GM21447 (cell line): ENCODE data around the gene NANOG.
"Not testable (repeated sequence)": the region's sequence is repeated elsewhere in the genome, so short reads cannot be mapped to it uniquely, and the experiment has no call there.

ENCODE experiments used
- ATAC-seq: cut with Tn5 transposase; IDR thresholded peaks from one replicate; pipeline ENCODE4 v1.9.1; 2021; ENCODE audit not compliant: unreplicated experiment

NANOG gene

DNA sequence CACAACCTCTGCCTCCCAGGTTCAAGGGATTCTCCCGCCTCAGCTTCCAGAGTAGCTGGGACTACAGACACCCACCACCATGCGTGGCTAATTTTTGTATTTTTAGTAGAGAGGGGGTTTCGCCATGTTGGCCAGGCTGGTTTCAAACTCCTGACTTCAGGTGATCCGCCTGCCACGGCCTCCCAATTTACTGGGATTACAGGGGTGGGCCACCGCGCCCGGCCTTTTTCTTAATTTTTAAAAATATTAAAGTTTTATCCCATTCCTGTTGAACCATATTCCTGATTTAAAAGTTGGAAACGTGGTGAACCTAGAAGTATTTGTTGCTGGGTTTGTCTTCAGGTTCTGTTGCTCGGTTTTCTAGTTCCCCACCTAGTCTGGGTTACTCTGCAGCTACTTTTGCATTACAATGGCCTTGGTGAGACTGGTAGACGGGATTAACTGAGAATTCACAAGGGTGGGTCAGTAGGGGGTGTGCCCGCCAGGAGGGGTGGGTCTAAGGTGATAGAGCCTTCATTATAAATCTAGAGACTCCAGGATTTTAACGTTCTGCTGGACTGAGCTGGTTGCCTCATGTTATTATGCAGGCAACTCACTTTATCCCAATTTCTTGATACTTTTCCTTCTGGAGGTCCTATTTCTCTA is at the start of gene NANOG:
NANOG (plus strand) TSS at position 519 of the 645 bp plus-strand sequence. CDS start 213 bp downstream, outside the sequence.
- ATAC-seq: not testable (repeated sequence)

- no peak for ATAC-seq
Observed at GRCh38 chr12:7747246-7747645, 42.0 kb upstream of the NANOG start, which contains the start of gene CLEC4C. Gene CLEC4C (minus strand): TSS chr12:7747375. CDS start chr12:7747348, 27 bp downstream.

DNA sequence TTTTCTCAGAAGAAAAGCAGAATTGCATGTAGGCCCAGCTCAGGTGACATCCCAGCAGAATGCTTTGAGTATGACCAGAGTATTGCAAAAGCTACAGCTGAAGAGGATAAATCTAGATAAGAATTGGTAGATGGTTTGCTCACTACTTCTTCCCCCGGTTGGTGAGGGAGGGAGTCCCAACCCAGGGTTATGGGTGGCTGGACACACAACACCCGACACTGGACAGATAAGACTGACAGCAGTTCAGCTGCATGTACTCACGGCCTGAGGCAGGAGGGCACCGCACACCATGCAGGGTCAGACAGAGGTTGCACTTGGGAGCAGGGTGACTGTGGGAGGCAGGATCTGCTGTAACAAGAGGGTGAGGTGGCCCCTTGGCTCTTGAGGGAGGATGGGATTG is 40.4 kb upstream of the NANOG start:
- no peak for ATAC-seq

- no peak for ATAC-seq
Observed at GRCh38 chr12:7749442-7749841, 39.8 kb upstream of the NANOG start.

- ATAC-seq: no peak
Observed at GRCh38 chr12:7750350-7750749, 38.9 kb upstream of the NANOG start.

GRCh38 chr12:7751394-7751793 is 37.8 kb upstream of the NANOG start:
- no peak for ATAC-seq

GRCh38 chr12:7751941-7752922 is 37.0 kb upstream of the NANOG start:
- ATAC-seq: not testable (repeated sequence)

DNA sequence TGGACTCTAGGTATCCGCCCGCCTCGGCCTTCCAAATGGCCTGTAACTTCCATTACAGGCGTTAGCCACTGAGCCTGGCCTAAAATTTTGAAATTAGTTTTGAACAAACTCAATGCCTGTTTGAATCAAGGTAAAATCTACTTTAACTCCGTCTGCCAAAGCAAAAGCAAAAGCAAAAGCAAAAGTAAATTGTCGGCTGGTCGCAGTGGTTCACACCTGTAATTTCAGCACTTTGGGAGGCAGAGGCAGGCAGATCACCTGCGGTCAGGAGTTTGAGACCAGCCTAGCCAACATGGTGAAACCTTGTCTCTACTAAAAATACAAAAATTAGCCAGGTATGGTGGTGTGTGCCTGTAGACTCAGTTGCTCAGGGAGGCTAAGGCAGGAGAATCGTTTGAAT is 33.5 kb upstream of the NANOG start:
- not testable (repeated sequence) for ATAC-seq

DNA sequence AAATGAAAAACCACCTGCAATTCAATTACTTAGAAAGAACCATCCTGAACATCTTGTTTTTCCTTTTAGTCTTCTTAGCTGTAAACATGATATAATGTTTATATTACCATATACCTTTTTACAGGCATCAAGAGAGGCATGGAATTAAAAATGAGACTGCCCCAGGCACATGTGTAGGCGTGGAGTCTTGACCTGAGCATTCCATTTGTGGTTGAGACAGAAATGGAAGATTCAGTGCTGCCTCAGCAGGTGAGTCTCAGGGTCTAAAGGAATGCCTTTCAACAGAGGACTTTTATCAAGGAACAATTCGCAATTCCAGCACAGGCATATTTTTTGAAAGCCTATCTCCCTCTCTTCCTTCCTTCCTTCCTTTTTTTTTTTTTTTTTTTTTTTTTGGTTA is 32.2 kb upstream of the NANOG start:
- no peak for ATAC-seq

DNA sequence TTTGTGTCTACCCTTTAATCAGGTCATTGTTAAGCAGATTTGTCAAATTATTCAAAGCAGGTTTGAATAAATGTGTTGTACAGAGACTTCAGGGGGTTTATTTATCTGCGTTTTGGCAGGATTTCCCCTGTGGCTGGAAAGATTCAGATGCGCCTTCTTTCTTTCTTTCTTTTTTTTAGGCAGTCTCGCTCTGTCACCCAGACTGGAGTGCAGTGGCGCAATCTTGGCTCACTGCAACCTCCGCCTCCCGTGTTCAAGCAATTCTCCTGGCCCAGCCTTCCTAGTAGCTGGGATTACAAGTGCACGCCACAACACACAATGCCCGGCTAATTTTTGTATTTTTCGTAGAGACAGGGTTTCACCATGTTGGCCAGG is 30.4 kb upstream of the NANOG start:
- ATAC-seq: no peak

DNA sequence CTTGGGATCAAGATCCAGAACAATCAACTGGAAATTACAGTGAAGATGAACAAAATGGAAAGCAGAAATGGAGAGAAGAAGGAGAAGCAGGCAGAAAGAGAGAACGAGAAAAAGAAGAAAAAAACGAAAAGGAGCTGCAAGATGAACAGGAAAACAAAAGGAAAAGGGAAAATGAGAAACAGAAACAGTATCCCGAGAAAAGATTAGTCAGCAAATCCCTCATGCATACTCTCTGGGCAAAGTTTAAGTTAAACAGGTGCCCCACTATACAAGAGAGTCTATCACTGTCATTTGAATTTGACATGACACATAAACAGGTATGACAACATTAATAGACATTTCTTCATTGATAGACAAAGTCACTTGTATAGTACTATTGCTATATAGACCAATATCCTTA is 19.2 kb upstream of the NANOG start:
- ATAC-seq: no peak

DNA sequence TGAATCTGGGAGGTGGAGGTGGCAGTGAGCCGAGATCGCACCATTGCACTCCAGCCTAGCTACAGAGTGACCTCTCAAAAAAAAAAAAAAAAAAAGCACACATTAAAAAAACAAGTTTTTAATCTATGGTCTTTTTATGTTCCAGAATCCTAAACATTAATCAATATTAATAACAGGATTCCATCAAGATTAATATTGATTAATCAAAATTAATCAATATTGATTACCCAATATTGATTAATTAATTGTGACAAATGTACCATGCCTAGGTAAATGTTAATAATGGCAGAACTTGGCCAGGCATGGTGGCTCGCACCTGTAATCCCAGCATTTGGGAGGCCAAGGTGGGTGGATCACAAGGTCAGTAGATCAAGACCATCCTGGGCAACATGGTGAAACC is 7.9 kb upstream of the NANOG start:
- no peak for ATAC-seq

DNA sequence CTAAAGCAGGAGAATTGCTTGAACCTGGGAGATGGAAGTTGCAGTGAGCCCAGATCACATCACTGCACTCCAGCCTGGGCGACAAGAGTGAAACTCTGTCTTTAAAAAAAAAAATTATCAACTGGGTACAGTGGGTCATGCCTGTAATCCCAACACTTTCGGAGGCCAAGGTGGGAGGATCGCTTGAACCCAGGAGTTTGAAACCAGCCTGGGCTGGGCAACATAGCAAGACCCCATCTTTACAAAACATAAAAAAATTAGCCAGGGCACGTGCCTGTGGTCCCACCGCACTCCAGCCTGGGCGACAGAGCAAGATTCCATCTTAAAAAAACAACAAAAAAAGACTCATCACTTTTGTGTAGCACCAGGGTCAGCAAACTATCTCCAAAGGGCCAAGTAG is 7.1 kb upstream of the NANOG start:
- no peak for ATAC-seq

DNA sequence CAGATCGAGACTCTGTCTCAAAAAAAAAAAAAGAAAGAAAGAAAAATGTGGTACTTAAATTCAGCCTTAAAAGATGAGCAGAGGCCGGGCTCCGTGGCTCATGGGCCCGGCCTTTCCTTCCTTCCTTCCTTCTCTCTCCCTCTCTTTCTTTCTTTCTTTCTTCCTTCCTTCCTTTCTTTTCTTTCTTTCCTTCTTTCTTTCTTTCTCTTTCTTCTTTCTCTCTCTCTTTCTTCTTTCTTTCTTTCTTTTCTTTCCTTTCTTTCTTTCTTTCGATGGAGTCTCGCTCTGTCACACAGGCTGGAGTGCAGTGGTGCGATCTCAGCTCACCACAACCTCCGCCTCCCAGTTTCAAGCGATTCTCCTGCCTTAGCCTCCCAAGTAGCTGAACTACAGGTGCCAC is 5.8 kb upstream of the NANOG start:
- not testable (repeated sequence) for ATAC-seq

DNA sequence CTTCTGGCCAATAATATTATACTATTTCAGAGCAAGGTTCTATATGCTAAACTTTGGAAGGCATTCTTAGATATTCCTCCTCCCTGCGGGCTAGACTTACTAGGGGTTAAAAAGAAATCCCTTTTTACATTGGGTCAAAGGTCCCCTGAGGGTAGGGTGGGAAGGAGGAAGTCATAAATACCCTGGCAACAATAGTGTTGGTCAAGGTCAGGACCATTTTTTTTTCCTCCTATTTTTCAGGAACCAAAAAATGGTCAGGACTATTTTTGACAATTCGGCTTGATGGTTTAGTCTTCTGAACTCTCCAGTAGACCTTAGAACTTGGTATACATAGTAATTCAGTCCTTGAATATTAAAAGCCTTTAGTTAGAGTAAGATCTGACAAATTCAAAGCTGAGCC is 4.5 kb upstream of the NANOG start:
- no peak for ATAC-seq

DNA sequence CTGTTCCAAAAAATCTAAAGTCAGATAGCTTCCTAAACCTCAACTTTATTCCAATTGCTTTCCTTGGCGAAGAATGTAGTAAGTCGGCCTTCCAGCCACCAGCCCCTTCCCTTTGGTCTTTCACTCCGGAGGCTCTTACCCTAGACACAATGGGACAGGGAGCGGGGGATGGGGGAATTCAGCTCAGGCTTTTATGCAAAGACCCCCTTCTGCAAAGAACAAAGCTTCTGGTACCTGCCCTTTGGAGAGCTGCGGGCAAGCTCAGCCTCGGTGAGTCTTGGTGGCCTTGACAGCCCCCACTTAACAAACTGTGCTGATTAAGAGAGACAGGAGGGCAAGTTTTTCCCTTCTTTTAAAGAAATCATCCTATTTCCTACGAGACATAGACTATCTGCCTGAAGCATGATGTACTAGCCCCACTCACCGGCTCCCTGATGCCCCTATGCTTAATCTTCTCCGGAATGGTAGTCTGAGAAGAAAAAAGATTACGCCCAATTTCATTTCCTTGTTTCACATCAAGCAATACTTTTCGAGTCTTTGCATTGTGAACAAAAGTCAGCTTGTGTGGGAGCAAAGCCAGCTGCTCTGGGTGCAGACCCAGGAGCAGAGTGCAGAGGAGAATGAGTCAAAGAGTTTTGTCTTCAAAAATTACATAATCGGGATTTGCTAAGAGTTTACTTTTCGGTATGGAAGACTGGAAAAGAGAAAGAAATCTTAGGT is 1.5 kb upstream of the NANOG start:
- ATAC-seq: no peak

DNA sequence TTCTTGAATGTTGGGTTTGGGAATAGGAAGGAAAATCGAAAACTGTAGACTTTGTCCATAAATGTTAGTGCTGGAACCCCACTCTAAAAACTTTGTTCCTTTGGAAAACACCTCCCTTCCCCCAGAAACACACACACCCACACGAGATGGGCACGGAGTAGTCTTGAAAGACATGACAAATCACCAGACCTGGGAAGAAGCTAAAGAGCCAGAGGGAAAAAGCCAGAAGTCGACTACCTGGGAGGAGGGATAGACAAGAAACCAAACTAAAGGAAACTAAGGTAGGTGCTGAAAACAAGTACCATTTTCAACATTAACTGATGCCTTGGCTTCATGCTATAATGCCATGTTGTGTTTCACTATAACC is 925 bp upstream of the NANOG start:
- ATAC-seq: no peak

GRCh38 chr12:7793211-7793610 is 4.0 kb downstream of the NANOG start:
- ATAC-seq: no peak

DNA sequence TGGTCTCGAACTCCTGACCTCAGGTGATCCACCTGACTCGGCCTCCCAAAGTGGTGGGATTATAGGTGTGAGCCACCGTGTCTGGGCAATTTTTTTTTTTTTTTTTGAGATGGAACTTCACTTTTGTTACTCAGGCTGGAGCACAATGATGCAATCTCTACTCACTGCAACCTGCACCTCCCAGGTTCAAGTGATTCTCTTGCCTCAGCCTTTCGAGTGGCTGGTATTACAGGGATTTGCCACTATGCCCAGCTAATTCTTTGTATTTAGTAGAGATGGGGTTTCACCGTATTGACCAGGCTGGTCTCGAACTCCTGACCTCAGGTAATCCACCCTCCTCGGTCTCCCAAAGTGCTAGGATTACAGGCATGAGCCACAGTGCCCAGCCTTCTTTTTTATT is 8.1 kb downstream of the NANOG start:
- ATAC-seq: not testable (repeated sequence)

DNA sequence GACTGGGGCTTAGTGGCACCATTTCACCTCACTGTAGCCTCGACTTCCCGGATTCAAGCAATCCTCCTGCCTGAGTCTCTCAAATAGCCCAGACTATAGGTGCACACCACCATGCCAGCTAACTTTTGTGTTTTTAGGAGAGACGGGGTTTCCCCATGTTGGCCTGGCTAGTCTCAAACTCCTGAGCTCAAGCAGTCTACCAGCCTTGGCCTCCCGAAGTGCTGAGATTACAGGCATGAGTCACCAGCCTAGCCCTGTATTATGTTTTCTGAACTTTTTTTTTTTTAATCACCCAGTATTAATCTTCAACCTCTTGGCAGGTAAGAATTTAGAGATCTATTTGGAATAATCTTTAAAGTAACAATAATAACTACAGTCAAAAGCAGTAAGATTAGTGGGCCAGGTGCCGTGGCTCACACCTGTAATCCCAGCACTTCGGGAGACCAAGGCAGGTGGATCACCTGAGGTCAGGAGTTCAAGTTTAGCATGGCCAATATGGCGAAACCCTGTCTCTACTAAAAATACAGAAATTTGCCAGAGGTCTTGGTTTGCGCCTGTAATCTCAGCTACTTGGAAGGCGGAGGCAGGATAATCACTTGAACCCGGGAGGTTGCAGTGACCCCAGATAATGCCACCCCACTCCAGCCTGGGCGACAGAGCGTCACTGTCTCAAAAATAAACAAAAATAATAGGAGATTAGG is 8.6 kb downstream of the NANOG start:
- ATAC-seq: no peak

DNA sequence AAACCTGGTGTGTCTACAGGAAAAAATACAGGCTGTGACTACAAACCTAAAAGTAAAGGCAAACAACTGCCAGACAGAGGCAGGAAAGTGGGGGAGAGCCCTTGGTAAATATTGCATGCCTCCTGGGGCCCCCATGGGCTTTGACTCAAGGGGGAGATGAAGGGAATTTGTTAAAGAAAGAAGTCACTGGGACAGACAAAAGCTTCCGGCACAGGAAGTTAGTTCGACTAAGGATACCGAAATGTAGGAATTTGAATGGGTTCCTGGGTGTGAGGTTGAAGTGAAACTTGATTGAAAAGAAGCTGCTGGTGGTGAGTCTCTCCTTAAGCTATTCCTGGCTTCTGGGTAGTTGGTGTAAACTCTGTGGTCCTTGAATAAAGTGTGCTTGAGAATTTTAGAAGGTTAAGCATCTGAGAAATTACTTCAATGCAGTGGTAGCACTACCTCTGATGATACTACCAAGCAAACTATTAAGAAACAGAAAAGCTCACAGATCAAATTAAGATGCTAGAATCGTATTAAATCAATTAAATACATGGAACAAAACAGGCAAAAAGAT is 9.6 kb downstream of the NANOG start:
- not testable (repeated sequence) for ATAC-seq
